ENCODE measurements around the gene RAB3A.
"Not testable (repeated sequence)": the region's sequence is repeated elsewhere in the genome, so short reads cannot be mapped to it uniquely, and the experiment has no call there.

Gene RAB3A

GRCh38 chr19:18223860-18224524 is 20.1 kb upstream of the RAB3A start:
- no peak for DNase-seq (ENCODE audit: low read depth)

GRCh38 chr19:18221815-18222725 is 18.2 kb upstream of the RAB3A start:
- no peak for DNase-seq (ENCODE audit: low read depth)

GRCh38 chr19:18220632-18221275 is 16.9 kb upstream of the RAB3A start:
- no peak for DNase-seq (ENCODE audit: low read depth)

GRCh38 chr19:18219911-18220631 is 16.2 kb upstream of the RAB3A start:
- no peak for DNase-seq (ENCODE audit: low read depth)

GRCh38 chr19:18218600-18218999 is 14.8 kb upstream of the RAB3A start:
- DNase-seq (ENCODE audit: low read depth) = no peak

GRCh38 chr19:18218159-18218558 is 14.3 kb upstream of the RAB3A start:
- DNase-seq (ENCODE audit: low read depth) = no peak

GRCh38 chr19:18216789-18217188 is 12.9 kb upstream of the RAB3A start:
- DNase-seq (ENCODE audit: low read depth) = no peak

GRCh38 chr19:18214779-18215433 is 11.1 kb upstream of the RAB3A start:
- DNase-seq (ENCODE audit: low read depth) = no peak

GRCh38 chr19:18211683-18212082 is 7.8 kb upstream of the RAB3A start:
- DNase-seq (ENCODE audit: low read depth) = no peak

- not testable (repeated sequence) for DNase-seq (ENCODE audit: low read depth)
Measured at GRCh38 chr19:18209912-18210311, 6.1 kb upstream of the RAB3A start.

- DNase-seq (ENCODE audit: low read depth) = no peak
Measured at GRCh38 chr19:18208098-18208951, 4.5 kb upstream of the RAB3A start.

GRCh38 chr19:18206018-18206417 is 2.2 kb upstream of the RAB3A start:
- DNase-seq (ENCODE audit: low read depth) = no peak

GRCh38 chr19:18205200-18205892 is 1.5 kb upstream of the RAB3A start:
- DNase-seq (ENCODE audit: low read depth) = no peak

- no peak for DNase-seq (ENCODE audit: low read depth)
Measured at GRCh38 chr19:18204394-18205199, 755 bp upstream of the RAB3A start.

- no peak for DNase-seq (ENCODE audit: low read depth)
Measured at GRCh38 chr19:18203408-18203862, 407 bp downstream of the RAB3A start.

- no peak for DNase-seq (ENCODE audit: low read depth)
Measured at GRCh38 chr19:18202778-18203407, 949 bp downstream of the RAB3A start.

GRCh38 chr19:18202397-18202777 is 1.5 kb downstream of the RAB3A start:
- DNase-seq (ENCODE audit: low read depth) = no peak

GRCh38 chr19:18198374-18198773 is 5.5 kb downstream of the RAB3A start:
- DNase-seq (ENCODE audit: low read depth) = no peak

- no peak for DNase-seq (ENCODE audit: low read depth)
Measured at GRCh38 chr19:18197941-18198340, 5.9 kb downstream of the RAB3A start.

All from stimulated activated CD8-positive, alpha-beta memory T cell treated with anti-CD3 and anti-CD28 coated beads, Interleukin-12 subunit alpha, Interleukin-12 subunit beta, amount 100 ng/mL, for 1 hour (primary cell).